ENCODE measurements around the gene CALCOCO1.
"Not testable (repeated sequence)": the region's sequence is repeated elsewhere in the genome, so short reads cannot be mapped to it uniquely, and the experiment has no call there.

CALCOCO1 gene

DNA sequence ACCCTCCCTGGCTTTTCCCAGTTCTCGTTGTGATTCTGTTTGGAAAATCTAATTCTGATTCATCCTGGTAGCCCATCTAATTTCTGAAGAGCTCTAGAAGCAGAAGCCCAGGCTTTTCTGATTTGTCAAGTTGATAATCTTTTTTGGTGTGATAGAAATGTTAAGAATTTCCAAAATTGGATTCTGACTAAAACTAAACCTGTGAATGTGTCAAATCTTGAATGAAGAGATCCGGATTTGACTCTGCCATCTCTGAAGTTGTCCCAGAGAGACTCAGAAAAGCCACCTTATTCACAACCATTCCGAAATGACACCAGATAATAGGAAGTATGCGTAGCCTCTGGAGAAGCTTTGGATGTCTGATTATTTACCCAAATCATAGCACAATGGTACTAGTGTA lies 37.4 kb upstream of the CALCOCO1 start:
- no peak for DNase-seq (ENCODE audit: low read depth, low spot score)
- Histone ChIP-seq H3K4me1 (ENCODE audit: insufficient read depth, insufficient read length) (no peaks in the 10 kb centered on the region), H3K9me3 (ENCODE audit: insufficient read depth, low read length) (no peaks in the 10 kb centered on the region), H3K36me3 (ENCODE audit: insufficient read depth, insufficient read length, low read length) (no peaks in the 10 kb centered on the region), H3K9ac (ENCODE audit: insufficient read length, low read depth) (no peak overlapping the region), H3K27me3 (ENCODE audit: insufficient read depth, insufficient read length) (peaks cover 48% of the 10 kb centered on the region), H3K4me3 (ENCODE audit: insufficient read length, low read depth) (no peak overlapping the region)
- TF ChIP-seq YY1 (IDR thresholded peaks at IDR 0.05; ENCODE audit: insufficient read depth, insufficient read length) (no peak), SUZ12 (IDR thresholded peaks at IDR 0.05; ENCODE audit: extremely low read depth, insufficient read depth, insufficient read length) (no peak), ZNF274 (IDR thresholded peaks at IDR 0.05; ENCODE audit: low read depth, low read length) (no peak)

DNA sequence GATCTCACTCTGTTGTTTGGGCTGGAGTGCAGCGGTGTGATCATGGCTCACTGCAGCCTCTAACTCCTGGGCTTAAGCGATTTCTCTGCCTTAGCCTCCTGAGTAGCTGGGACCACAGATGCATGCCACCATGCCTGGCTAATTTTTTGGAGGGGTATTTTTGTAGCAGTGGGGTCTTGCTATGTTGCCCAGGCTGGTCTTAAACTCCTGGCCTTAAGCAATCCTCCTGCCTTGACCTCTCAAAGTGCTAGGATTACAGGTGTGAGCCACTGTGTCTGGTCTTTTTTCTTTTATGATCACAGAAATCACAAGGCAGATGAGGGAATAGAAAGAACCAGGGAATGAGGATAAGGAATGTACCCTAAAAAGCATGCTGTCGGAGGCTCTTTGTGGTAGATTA lies 35.5 kb upstream of the CALCOCO1 start:
- H3K9me3 ChIP-seq (ENCODE audit: insufficient read depth, low read length); H3K4me1 ChIP-seq (ENCODE audit: insufficient read depth, insufficient read length); H3K9ac ChIP-seq (ENCODE audit: insufficient read length, low read depth); H3K4me3 ChIP-seq (ENCODE audit: insufficient read length, low read depth); H3K36me3 ChIP-seq (ENCODE audit: insufficient read depth, insufficient read length, low read length); DNase-seq (ENCODE audit: low read depth, low spot score): not testable (repeated sequence)
- H3K27me3 ChIP-seq (ENCODE audit: insufficient read depth, insufficient read length), result peaks cover 51% of the 10 kb centered on the region

- peaks cover 43% of the 10 kb centered on the region for H3K27me3 ChIP-seq (ENCODE audit: insufficient read depth, insufficient read length)
- H3K4me3 ChIP-seq (ENCODE audit: insufficient read length, low read depth), result no peak overlapping the region
- no peaks in the 10 kb centered on the region for H3K4me1 ChIP-seq (ENCODE audit: insufficient read depth, insufficient read length)
- TF ChIP-seq SUZ12 (IDR thresholded peaks at IDR 0.05; ENCODE audit: extremely low read depth, insufficient read depth, insufficient read length), result no peak
- TF ChIP-seq ZNF274 (IDR thresholded peaks at IDR 0.05; ENCODE audit: low read depth, low read length), result no peak
- no peak for TF ChIP-seq YY1 (IDR thresholded peaks at IDR 0.05; ENCODE audit: insufficient read depth, insufficient read length)
- H3K9ac ChIP-seq (ENCODE audit: insufficient read length, low read depth), result no peak overlapping the region
- H3K36me3 ChIP-seq (ENCODE audit: insufficient read depth, insufficient read length, low read length), result no peaks in the 10 kb centered on the region
- no peaks in the 10 kb centered on the region for H3K9me3 ChIP-seq (ENCODE audit: insufficient read depth, low read length)
- DNase-seq (ENCODE audit: low read depth, low spot score), result no peak
Measured at GRCh38 chr12:53761306-53761705, 34.1 kb upstream of the CALCOCO1 start.

DNA sequence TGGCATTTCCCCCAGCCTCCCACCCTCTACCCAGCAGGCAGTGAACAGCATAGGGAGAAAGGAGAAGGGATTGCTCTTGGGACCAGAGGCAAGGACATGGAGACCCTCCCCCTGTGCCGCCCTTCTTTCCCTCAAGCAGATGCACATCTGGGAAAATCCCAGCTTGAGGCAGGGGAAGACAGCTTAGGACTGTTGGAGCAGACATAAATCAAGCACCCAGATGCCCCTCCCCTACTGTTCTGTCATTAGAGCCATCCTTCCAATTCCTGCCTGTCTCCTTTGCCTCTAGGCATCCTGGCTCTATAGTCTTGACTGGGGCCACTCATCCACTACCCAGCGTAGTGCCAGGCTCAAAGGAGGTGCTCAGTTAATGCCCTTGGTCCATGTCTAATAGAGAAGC lies 32.0 kb upstream of the CALCOCO1 start:
- no peak for DNase-seq (ENCODE audit: low read depth, low spot score)
- peaks cover 45% of the 10 kb centered on the region for H3K27me3 ChIP-seq (ENCODE audit: insufficient read depth, insufficient read length)
- TF ChIP-seq ZNF274 (IDR thresholded peaks at IDR 0.05; ENCODE audit: low read depth, low read length) (no peak), YY1 (IDR thresholded peaks at IDR 0.05; ENCODE audit: insufficient read depth, insufficient read length) (no peak), SUZ12 (IDR thresholded peaks at IDR 0.05; ENCODE audit: extremely low read depth, insufficient read depth, insufficient read length) (no peak)

GRCh38 chr12:53758730-53759103 lies 31.5 kb upstream of the CALCOCO1 start:
- Histone ChIP-seq H3K9ac (ENCODE audit: insufficient read length, low read depth) (no peak overlapping the region), H3K9me3 (ENCODE audit: insufficient read depth, low read length) (no peaks in the 10 kb centered on the region), H3K4me1 (ENCODE audit: insufficient read depth, insufficient read length) (no peaks in the 10 kb centered on the region), H3K27me3 (ENCODE audit: insufficient read depth, insufficient read length) (peaks cover 50% of the 10 kb centered on the region), H3K4me3 (ENCODE audit: insufficient read length, low read depth) (no peak overlapping the region), H3K36me3 (ENCODE audit: insufficient read depth, insufficient read length, low read length) (no peaks in the 10 kb centered on the region)
- TF ChIP-seq YY1 (IDR thresholded peaks at IDR 0.05; ENCODE audit: insufficient read depth, insufficient read length) (no peak), SUZ12 (IDR thresholded peaks at IDR 0.05; ENCODE audit: extremely low read depth, insufficient read depth, insufficient read length) (no peak), ZNF274 (IDR thresholded peaks at IDR 0.05; ENCODE audit: low read depth, low read length) (no peak)
- no peak for DNase-seq (ENCODE audit: low read depth, low spot score)

More for the DNA sequence above, 32.0 kb upstream of the CALCOCO1 start:
- Histone ChIP-seq H3K36me3 (ENCODE audit: insufficient read depth, insufficient read length, low read length) (no peaks in the 10 kb centered on the region), H3K4me1 (ENCODE audit: insufficient read depth, insufficient read length) (no peaks in the 10 kb centered on the region), H3K4me3 (ENCODE audit: insufficient read length, low read depth) (no peak overlapping the region), H3K9ac (ENCODE audit: insufficient read length, low read depth) (no peak overlapping the region), H3K9me3 (ENCODE audit: insufficient read depth, low read length) (no peaks in the 10 kb centered on the region)

DNA sequence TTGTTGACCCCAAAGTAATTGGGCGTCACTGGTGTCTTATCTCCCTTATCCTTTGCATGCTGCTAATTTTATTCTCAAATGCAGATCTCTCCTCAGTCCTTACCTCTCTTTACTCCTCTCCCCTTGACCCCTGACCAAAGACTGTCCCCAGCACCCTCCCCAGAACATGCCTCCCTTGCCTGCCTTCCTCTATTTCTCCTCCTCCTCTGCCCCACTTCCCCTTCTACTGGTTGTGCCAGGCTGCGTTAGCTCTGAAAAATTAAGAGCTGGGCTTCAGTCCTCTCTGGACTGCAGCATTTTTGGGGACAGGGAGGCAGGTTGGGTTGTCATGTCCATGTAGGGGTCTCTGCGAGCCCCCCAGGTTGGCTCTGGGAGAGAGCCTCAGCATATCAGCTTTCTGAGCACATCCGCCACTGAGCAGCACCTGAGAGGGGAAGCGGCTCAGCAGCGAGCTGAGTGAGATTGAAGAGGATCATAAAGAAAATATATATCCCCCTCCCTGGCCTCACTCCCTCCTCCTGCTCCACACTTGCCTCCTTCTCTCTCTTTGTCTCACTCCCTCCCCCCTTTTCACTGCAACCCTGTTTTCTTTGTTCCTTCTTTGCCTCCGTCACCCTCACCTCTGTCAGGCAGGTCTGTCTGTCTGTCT lies 31.0 kb upstream of the CALCOCO1 start:
- TF ChIP-seq YY1 (IDR thresholded peaks at IDR 0.05; ENCODE audit: insufficient read depth, insufficient read length) (no peak), SUZ12 (IDR thresholded peaks at IDR 0.05; ENCODE audit: extremely low read depth, insufficient read depth, insufficient read length) (no peak), ZNF274 (IDR thresholded peaks at IDR 0.05; ENCODE audit: low read depth, low read length) (no peak)
- Histone ChIP-seq H3K4me3 (ENCODE audit: insufficient read length, low read depth) (no peak overlapping the region), H3K9me3 (ENCODE audit: insufficient read depth, low read length) (no peaks in the 10 kb centered on the region), H3K27me3 (ENCODE audit: insufficient read depth, insufficient read length) (peaks cover 50% of the 10 kb centered on the region), H3K4me1 (ENCODE audit: insufficient read depth, insufficient read length) (no peaks in the 10 kb centered on the region), H3K9ac (ENCODE audit: insufficient read length, low read depth) (no peak overlapping the region), H3K36me3 (ENCODE audit: insufficient read depth, insufficient read length, low read length) (no peaks in the 10 kb centered on the region)
- DNase-seq (ENCODE audit: low read depth, low spot score), result no peak

DNA sequence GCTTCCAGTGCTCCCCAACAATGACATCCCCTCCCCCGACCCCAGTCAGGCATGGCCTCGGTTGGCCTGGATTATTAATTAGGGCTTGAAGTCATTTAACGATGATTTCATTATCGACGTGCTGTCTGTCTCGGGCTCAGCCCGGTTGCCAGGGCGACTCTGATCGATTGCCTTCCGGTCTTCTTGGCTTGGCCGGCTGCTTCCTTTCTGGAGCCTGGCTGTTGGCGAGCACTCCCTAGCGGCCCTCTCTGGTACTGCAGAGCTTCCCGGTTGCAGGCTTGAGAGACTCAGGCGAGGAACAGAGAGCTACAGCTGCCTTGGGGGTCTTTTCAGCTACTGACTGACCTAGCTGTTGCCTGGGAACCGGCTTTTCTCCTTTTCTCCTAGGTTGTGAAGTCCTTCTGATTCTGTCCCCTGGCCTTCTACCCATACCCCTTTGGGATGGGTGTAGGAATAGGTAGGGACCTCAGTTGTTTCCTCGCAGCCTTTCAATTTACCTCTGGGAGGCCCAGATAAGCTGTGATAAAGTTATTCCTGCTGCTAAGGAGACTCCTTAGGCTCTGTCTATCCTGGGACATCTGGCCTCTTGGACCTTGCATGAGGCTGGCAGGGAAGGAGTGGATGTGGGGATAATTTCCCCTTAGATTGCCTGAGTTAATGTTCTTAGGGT lies 30.0 kb upstream of the CALCOCO1 start:
- TF ChIP-seq ZNF274 (IDR thresholded peaks at IDR 0.05; ENCODE audit: low read depth, low read length), result no peak
- no peak for TF ChIP-seq YY1 (IDR thresholded peaks at IDR 0.05; ENCODE audit: insufficient read depth, insufficient read length)
- TF ChIP-seq SUZ12 (IDR thresholded peaks at IDR 0.05; ENCODE audit: extremely low read depth, insufficient read depth, insufficient read length), result no peak
- peak overlapping the region; percentile 10 for H3K4me3 ChIP-seq (ENCODE audit: insufficient read length, low read depth)
- peak; percentile 88 for DNase-seq (ENCODE audit: low read depth, low spot score)
- no peaks in the 10 kb centered on the region for H3K9me3 ChIP-seq (ENCODE audit: insufficient read depth, low read length)
- no peak overlapping the region for H3K9ac ChIP-seq (ENCODE audit: insufficient read length, low read depth)
- H3K27me3 ChIP-seq (ENCODE audit: insufficient read depth, insufficient read length), result peaks cover 60% of the 10 kb centered on the region
- no peaks in the 10 kb centered on the region for H3K36me3 ChIP-seq (ENCODE audit: insufficient read depth, insufficient read length, low read length)
- no peaks in the 10 kb centered on the region for H3K4me1 ChIP-seq (ENCODE audit: insufficient read depth, insufficient read length)
